ENCODE data around the gene LRPAP1. TPM values are rescaled to one million over a fixed set of nuclear protein-coding genes. Genes with fewer than 3 reads are reported as not detected.
"Not testable (repeated sequence)": the region's sequence is repeated elsewhere in the genome, so short reads cannot be mapped to it uniquely, and the experiment has no call there.

LRPAP1 gene
- polyA plus RNA-seq, 1 donor from 2014 or later, result 91.1 TPM

DNA sequence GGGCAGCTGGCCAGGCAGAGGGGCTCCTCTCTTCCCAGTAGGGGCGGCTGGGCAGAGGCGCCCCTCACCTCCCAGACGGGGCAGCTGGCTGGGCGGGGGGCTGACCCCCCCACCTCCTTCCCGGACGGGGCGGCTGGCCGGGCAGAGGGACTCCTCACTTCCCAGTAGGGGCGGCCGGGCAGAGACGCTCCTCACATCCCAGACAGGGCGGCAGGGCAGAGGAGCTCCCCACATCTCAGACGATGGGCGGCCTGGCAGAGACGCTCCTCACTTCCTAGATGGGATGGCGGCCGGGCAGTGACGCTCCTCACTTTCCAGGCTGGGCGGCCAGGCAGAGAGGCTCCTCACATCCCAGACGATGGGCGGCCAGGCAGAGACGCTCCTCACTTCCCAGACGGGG, 6.7 kb upstream of the LRPAP1 start:
- not testable (repeated sequence) for H2AFZ ChIP-seq (ENCODE audit: low read depth, low read length); H3K9me3 ChIP-seq (ENCODE audit: low read length); H3K79me2 ChIP-seq (replicated peaks; ENCODE audit: insufficient read depth, low read length); H3K9me2 ChIP-seq (ENCODE audit: insufficient read depth, low read length); H4K20me1 ChIP-seq (ENCODE audit: insufficient read depth); H3K27ac ChIP-seq (ENCODE audit: low read length); H3K4me3 ChIP-seq (ENCODE audit: low read length); H3K36me3 ChIP-seq (ENCODE audit: insufficient read depth, low read length); H3K9ac ChIP-seq (ENCODE audit: low read length); H3K27me3 ChIP-seq (ENCODE audit: insufficient read depth, low read depth, low read length); H3K4me2 ChIP-seq (ENCODE audit: low read length); H3F3A ChIP-seq (ENCODE audit: insufficient read depth, low read length, poor library complexity, severe bottlenecking)

GRCh38 chr4:3535812-3536211, 3.6 kb upstream of the LRPAP1 start:
- H3K36me3 ChIP-seq (ENCODE audit: insufficient read depth, low read length); H3K79me2 ChIP-seq (replicated peaks; ENCODE audit: insufficient read depth, low read length); H3K4me3 ChIP-seq (ENCODE audit: low read length); H3K27me3 ChIP-seq (ENCODE audit: insufficient read depth, low read depth, low read length); H4K20me1 ChIP-seq (ENCODE audit: insufficient read depth); H3K27ac ChIP-seq (ENCODE audit: low read length); H3K9me2 ChIP-seq (ENCODE audit: insufficient read depth, low read length); H3F3A ChIP-seq (ENCODE audit: insufficient read depth, low read length, poor library complexity, severe bottlenecking); H3K9ac ChIP-seq (ENCODE audit: low read length); H3K9me3 ChIP-seq (ENCODE audit: low read length); H3K4me2 ChIP-seq (ENCODE audit: low read length); H2AFZ ChIP-seq (ENCODE audit: low read depth, low read length): not testable (repeated sequence)

DNA sequence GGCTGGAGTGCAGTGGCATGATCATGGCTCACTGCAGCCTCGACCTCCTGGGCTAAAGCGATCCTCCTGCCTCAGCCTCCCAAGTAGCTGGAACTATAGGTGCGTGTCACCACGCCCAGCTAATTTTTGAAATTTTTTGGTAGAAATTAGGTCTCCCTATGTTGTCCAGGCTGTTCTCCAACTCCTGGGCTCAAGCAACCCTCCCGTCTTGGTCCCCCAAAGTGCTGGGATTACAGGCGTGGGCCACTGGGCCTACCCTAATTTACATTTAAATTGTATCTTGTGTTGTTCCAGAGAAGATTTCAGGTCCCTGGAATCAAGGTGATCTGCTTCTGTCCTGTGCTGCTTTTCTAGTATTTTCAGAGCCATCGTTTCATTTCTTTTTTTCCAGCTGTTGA, 1.2 kb upstream of the LRPAP1 start:
- Histone ChIP-seq H3K36me3 (ENCODE audit: insufficient read depth, low read length) (no peaks in the 10 kb centered on the region), H3K27ac (ENCODE audit: low read length) (no peak overlapping the region), H3K4me3 (ENCODE audit: low read length) (no peak overlapping the region), H3K9ac (ENCODE audit: low read length) (no peak overlapping the region), H3K9me2 (ENCODE audit: insufficient read depth, low read length) (no peaks in the 10 kb centered on the region), H2AFZ (ENCODE audit: low read depth, low read length) (no peak overlapping the region), H3K4me2 (ENCODE audit: low read length) (no peak overlapping the region), H3K9me3 (ENCODE audit: low read length) (no peaks in the 10 kb centered on the region), H4K20me1 (ENCODE audit: insufficient read depth) (no peaks in the 10 kb centered on the region), H3K27me3 (ENCODE audit: insufficient read depth, low read depth, low read length) (no peaks in the 10 kb centered on the region), H3K79me2 (replicated peaks; ENCODE audit: insufficient read depth, low read length) (peaks cover 24% of the 10 kb centered on the region), H3F3A (ENCODE audit: insufficient read depth, low read length, poor library complexity, severe bottlenecking) (no peaks in the 10 kb centered on the region)
- no peak for TF ChIP-seq TAF1 (IDR thresholded peaks at IDR 0.05; ENCODE audit: low read depth)
- no peak for TF ChIP-seq SMC3 (conservative IDR thresholded peaks at IDR 0.05; ENCODE audit: poor library complexity)
- no peak for TF ChIP-seq REST (IDR thresholded peaks at IDR 0.05; ENCODE audit: borderline replicate concordance)
- no peak for TF ChIP-seq MXI1 (conservative IDR thresholded peaks at IDR 0.05; ENCODE audit: poor library complexity, severe bottlenecking)
- no peak for TF ChIP-seq EZH2 (IDR thresholded peaks at IDR 0.05; ENCODE audit: borderline replicate concordance, insufficient read depth, low read length, poor library complexity, severe bottlenecking)
- no peak for TF ChIP-seq CTCF (IDR thresholded peaks at IDR 0.05; ENCODE audit: poor library complexity, severe bottlenecking)
- TF ChIP-seq POLR2AphosphoS5 (IDR thresholded peaks at IDR 0.05), result no peak
- no peak for TF ChIP-seq RAD21 (conservative IDR thresholded peaks at IDR 0.05)
- no peak for TF ChIP-seq EP300 (conservative IDR thresholded peaks at IDR 0.05; ENCODE audit: poor library complexity, severe bottlenecking)
